Stimulated activated CD8-positive, alpha-beta memory T cell treated with anti-CD3 and anti-CD28 coated beads, Interleukin-12 subunit alpha, Interleukin-12 subunit beta, amount 100 ng/mL, for 1 hour (primary cell): ENCODE data around the gene RNPEPL1.

Experiments used
- DNase-seq: peaks from one replicate; pipeline ENCODE4 v3.0.0-alpha.2; 2020; ENCODE audit warnings: low read depth

The RNPEPL1 gene

DNA sequence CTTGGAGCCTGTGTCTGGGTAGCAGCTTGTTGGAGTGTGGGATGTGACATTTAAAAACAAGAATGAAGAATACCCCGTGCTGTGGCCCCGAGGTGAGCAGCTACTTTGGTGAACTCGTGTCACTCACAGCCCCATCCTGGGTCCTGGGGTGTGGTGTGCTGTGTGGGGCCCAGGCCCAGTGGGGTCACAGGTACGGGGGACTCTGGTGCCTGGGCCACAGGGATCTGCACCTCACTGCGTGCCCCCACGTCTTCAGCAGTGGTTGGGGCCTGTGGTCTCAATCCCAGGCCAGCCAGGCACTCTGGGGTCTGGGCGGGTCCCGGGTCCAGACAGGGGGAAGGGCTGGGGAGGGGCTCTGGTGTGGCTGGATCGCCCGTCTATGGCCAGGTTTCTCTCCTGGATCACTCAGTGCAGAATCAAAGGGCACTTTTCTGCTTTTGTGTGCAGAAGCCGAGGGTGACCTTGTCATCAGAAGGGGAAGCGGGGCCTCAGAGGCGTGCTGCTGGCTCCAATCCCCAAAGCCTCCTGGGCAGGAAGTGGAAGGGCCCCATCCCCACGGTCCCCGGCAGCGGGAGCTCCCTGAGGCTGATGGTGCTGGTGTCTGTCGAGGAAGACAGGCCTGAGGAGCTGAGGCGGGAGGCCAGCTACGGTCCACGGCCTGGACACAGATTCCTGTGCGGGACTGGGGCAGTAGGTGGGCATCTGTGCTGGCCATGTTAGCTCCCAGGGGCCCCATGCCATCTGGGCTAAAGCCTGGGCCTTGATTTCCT, 58.4 kb downstream of the RNPEPL1 start:
- DNase-seq, result no peak

DNA sequence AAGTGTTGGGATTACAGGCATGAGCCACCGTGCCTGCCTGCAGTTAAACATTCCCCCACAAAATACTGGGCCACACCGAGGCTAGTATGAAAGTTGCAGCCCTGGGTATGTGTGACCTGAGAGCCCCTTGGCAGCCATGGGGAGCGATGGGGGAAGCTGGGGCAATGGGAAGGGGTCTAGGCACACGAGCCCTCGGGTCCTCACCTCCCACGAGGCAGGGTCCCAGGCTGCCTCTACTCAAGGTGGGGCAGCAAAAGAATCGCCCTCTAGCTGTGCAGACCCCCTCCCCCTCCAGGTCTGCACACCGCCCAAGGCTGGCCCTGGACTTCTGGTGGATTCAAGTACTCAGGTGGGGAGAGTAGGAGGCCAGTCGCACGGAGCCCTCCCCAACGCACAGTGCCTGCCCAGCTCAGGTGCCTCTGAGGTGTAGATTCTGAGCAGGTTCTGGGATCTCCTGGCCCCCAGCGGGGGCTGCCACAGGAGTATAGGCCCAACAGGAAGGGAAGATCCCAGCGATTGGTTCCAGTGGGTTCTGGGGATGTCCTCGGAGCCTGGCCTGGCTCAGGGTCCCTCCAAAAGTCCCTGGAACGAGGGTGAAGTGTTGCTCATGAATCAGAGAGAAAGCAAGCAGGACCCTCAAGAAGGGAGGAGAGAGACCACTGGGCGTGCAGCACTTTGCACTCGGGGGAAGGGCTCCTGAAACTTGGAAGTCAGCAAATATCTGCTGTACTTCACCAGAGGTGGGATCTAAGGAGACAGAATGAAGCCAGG, 59.6 kb downstream of the RNPEPL1 start:
- DNase-seq, result no peak

DNA sequence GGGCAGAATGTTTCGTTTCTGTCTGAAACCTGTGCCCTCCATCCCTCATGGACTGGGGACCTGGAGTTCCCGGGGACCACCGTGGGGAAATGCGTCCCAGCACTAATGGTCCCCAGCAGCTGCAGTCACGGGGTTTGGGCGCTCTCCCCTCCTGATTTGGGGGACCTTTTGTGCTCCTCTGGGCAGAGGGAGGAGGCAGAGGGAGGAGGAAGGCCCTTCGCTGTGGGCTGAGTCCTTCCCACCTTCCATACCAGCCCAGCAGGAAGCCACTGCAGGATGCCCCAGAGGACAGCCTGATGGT, 60.2 kb downstream of the RNPEPL1 start:
- no peak for DNase-seq

DNA sequence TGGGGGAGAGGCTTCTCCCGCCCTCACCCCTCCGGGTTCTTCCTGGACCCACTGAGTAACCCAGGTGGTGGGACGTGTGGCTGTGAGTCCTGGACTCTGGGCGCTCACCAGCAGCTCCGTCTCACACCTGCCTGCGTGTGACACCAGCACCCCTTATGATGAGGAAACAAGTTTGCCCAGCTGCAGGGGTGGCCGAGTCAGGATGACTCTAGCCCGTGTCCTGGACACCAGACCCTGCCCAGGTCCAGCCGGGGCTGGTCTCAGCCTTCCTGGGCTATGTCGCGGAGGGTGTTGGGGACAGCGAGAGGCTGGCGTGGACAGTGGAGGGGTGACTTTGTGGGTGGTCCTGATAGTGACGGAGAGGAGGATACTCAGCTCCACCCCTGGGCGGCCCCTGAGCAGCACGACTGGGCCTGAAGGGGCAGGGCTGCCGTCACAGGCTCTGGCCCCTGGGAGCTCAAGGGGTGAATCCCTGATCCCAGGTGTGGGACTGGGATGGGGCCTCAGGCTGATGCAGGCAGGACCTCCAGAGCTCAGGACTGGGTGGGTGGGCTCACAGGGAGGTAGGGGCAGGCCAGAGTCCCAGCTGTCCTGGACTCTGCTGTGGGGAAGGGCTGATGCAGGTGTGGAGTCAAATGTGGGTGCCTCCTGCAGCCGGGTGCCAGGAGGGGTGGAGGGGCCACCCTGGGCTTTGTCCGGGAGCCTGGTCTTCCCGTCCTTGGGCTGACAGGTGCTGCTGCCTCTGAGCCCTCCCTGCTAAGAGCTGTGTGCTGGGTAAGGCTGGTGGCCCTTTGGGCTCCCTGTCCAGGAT, 60.7 kb downstream of the RNPEPL1 start:
- DNase-seq, result no peak

DNA sequence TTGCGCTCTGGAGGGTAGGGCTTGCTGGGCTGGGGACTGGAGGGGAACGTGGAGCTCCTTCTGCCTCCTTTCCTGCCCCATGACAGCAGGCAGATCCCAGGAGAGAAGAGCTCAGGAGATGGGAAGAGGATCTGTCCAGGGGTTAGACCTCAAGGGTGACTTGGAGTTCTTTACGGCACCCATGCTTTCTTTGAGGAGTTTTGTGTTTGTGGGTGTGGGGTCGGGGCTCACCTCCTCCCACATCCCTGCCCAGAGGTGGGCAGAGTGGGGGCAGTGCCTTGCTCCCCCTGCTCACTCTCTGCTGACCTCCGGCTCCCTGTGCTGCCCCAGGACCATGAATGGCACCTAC, 61.3 kb downstream of the RNPEPL1 start:
- no peak for DNase-seq

DNA sequence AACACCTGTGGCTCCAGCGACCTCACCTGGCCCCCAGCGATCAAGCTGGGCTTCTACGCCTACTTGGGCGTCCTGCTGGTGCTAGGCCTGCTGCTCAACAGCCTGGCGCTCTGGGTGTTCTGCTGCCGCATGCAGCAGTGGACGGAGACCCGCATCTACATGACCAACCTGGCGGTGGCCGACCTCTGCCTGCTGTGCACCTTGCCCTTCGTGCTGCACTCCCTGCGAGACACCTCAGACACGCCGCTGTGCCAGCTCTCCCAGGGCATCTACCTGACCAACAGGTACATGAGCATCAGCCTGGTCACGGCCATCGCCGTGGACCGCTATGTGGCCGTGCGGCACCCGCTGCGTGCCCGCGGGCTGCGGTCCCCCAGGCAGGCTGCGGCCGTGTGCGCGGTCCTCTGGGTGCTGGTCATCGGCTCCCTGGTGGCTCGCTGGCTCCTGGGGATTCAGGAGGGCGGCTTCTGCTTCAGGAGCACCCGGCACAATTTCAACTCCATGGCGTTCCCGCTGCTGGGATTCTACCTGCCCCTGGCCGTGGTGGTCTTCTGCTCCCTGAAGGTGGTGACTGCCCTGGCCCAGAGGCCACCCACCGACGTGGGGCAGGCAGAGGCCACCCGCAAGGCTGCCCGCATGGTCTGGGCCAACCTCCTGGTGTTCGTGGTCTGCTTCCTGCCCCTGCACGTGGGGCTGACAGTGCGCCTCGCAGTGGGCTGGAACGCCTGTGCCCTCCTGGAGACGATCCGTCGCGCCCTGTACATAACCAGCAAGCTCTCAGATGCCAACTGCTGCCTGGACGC, 61.9 kb downstream of the RNPEPL1 start:
- DNase-seq, result no peak
